Bronchial epithelial cell (primary cell): Measurements from ENCODE around the gene CLNK. TPM values are rescaled to one million over a fixed set of nuclear protein-coding genes. Genes with fewer than 3 reads are reported as not detected.

ENCODE experiments used
- DNase-seq: peaks from one replicate; pipeline ENCODE4 v3.0.0-alpha.2; 2010; ENCODE audit warnings: low read depth
- FAIRE-seq: peaks from 2 replicates; lab custom pipeline; 2011; peaks lifted over from hg19 to GRCh38; lab: Jason Lieb, UNC
- H3K27me3 ChIP-seq: 2 replicates; pipeline ENCODE4 v1.5.1; 2011; ENCODE audit warnings: low read length; ENCODE audit not compliant: control insufficient read depth, insufficient read depth
- H3K36me3 ChIP-seq: 2 replicates; pipeline ENCODE4 v1.5.1; 2011; ENCODE audit warnings: low read length; ENCODE audit not compliant: control insufficient read depth, insufficient read depth
- H3K4me3 ChIP-seq: 2 replicates; pipeline ENCODE4 v1.5.1; 2011; ENCODE audit warnings: mild to moderate bottlenecking, low read depth, low read length, control low read depth
- total RNA-seq: library from RNA; depleted of rRNA; stranded (reverse); fragments of >200 nt; gene quantifications from 2 replicates; pipeline ENCODE4 v1.2.1, GENCODE V29; 2014
- TF ChIP-seq, protein P1 (sequence below): IDR thresholded peaks from 2 replicates; pipeline ENCODE4 v1.5.1; 2011; ENCODE audit warnings: mild to moderate bottlenecking, moderate library complexity, low read length, control low read depth, inconsistent platforms; ENCODE audit not compliant: insufficient read depth, severe bottlenecking

Gene CLNK
- total RNA-seq, 1 donor from 2014 or later: not detected

GRCh38 chr4:10596586-10597290, 87.8 kb downstream of the CLNK start:
- FAIRE-seq: no peak
- Histone ChIP-seq H3K27me3 (no peaks in the 10 kb centered on the region), H3K36me3 (no peaks in the 10 kb centered on the region), H3K4me3 (no peak overlapping the region)
- TF ChIP-seq, protein P1, sequence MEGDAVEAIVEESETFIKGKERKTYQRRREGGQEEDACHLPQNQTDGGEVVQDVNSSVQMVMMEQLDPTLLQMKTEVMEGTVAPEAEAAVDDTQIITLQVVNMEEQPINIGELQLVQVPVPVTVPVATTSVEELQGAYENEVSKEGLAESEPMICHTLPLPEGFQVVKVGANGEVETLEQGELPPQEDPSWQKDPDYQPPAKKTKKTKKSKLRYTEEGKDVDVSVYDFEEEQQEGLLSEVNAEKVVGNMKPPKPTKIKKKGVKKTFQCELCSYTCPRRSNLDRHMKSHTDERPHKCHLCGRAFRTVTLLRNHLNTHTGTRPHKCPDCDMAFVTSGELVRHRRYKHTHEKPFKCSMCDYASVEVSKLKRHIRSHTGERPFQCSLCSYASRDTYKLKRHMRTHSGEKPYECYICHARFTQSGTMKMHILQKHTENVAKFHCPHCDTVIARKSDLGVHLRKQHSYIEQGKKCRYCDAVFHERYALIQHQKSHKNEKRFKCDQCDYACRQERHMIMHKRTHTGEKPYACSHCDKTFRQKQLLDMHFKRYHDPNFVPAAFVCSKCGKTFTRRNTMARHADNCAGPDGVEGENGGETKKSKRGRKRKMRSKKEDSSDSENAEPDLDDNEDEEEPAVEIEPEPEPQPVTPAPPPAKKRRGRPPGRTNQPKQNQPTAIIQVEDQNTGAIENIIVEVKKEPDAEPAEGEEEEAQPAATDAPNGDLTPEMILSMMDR: no peak
- no peak for DNase-seq

DNA sequence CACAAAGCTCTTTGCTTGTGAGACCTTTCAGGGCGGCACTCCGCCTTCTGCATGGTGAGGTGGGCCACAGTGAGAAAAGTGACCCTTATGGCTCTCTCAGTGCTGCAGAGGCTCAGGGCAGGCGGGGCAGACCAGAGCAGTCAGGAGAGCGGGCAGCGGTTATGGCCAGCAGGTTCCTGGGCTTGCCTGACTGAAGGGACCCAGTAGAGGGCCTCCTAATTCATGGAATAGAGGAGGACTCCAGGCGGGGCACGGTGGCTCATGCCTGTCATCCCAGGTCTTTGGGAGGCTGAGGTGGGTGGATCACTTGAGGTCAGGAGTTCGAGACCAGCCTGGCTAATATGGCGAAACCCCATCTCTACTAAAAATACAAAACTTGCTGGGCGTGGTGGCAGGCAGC, 91.4 kb downstream of the CLNK start:
- H3K27me3 ChIP-seq: no peaks in the 10 kb centered on the region
- H3K4me3 ChIP-seq: no peak overlapping the region
- TF ChIP-seq, protein P1: no peak
- FAIRE-seq (no peak), DNase-seq (no peak)
- H3K36me3 ChIP-seq: no peaks in the 10 kb centered on the region

- H3K27me3 ChIP-seq: no peaks in the 10 kb centered on the region
- TF ChIP-seq, protein P1: no peak
- peak; percentile 28 for FAIRE-seq
- no peaks in the 10 kb centered on the region for H3K36me3 ChIP-seq
- peak; percentile 86 for DNase-seq
- H3K4me3 ChIP-seq: no peak overlapping the region
These were observed 93.7 kb downstream of the CLNK start for GRCh38 chr4:10590896-10591295.

DNA sequence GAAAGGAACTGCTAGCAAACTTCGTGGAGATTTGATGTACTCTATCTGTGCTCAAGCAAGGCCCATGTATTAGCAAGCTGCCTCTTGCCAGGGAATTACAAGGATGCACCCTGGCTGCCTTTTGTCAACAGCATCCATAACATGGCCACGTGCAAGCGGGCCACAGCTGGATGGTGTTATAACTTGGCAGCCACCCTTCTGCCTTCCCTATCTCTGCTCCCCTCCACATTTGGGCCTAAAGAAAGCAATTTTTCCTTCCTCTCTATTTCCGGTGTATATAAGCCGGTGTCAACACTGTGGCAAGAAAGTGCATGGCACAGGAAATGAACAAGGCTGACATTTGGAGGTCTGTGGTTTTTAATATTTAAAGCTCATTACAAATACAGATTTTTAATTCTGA, 94.8 kb downstream of the CLNK start:
- FAIRE-seq: no peak

GRCh38 chr4:10589321-10589720, 95.2 kb downstream of the CLNK start:
- Histone ChIP-seq H3K4me3 (no peak overlapping the region), H3K36me3 (no peaks in the 10 kb centered on the region), H3K27me3 (no peaks in the 10 kb centered on the region)
- TF ChIP-seq, protein P1: no peak
- DNase-seq (no peak), FAIRE-seq (no peak)

More for the DNA sequence above, 94.8 kb downstream of the CLNK start:
- Histone ChIP-seq H3K4me3 (no peak overlapping the region), H3K27me3 (no peaks in the 10 kb centered on the region), H3K36me3 (no peaks in the 10 kb centered on the region)
- TF ChIP-seq, protein P1: no peak
- DNase-seq: no peak

GRCh38 chr4:10587697-10588096, 96.9 kb downstream of the CLNK start:
- TF ChIP-seq, protein P1: no peak
- Histone ChIP-seq H3K4me3 (no peak overlapping the region), H3K36me3 (no peaks in the 10 kb centered on the region), H3K27me3 (no peaks in the 10 kb centered on the region)
- no peak for DNase-seq
- no peak for FAIRE-seq
